Activated naive CD8-positive, alpha-beta T cell treated with anti-CD3 and anti-CD28 coated beads, Interleukin-2, amount 10 ng/mL, durations not matched to agents 7 days and 5 days (primary cell): ENCODE measurements around the gene MYO1D. TPM values are rescaled to one million over a fixed set of nuclear protein-coding genes. Genes with fewer than 3 reads are reported as not detected.
A peak's percentile ranks its signal among the peaks of the same experiment; 100 is the strongest.

Source experiments
- ATAC-seq: fragments of 150-1000 bp; cut with Tn5 transposase; one replicate; pipeline ENCODE4 v1.10.0; 2021; ENCODE audit warnings: low read depth, moderate library complexity
- POLR2A ChIA-PET: fragments of 350-600 bp; sonication (Branson Sonifier 250); formaldehyde crosslinking; loops from one replicate; lab custom pipeline; 2021; ENCODE audit warnings: antibody characterized with exemption; lab: Charles Lee
- DNase-seq: peaks from one replicate; pipeline ENCODE4 v3.0.0; 2021
- H3K27ac Mint-ChIP-seq: one replicate; pipeline ENCODE4 v1.8.0; 2022; ENCODE audit warnings: mild to moderate bottlenecking, mixed read lengths
- H3K27me3 Mint-ChIP-seq: one replicate; pipeline ENCODE4 v1.8.0; 2022; ENCODE audit warnings: mild to moderate bottlenecking, moderate library complexity, mixed read lengths
- H3K36me3 Mint-ChIP-seq: one replicate; pipeline ENCODE4 v1.8.0; 2021; ENCODE audit warnings: mild to moderate bottlenecking, mixed read lengths
- H3K4me1 Mint-ChIP-seq: one replicate; pipeline ENCODE4 v1.8.0; 2021; ENCODE audit warnings: mixed read lengths
- H3K4me3 Mint-ChIP-seq: one replicate; pipeline ENCODE4 v1.8.0; 2022; ENCODE audit warnings: mild to moderate bottlenecking, moderate library complexity, mixed read lengths
- H3K9me3 Mint-ChIP-seq: one replicate; pipeline ENCODE4 v1.8.0; 2021; ENCODE audit warnings: mixed read lengths
- total RNA-seq, 2 experiments: library from RNA; stranded (reverse); gene quantifications; one replicate each; pipeline ENCODE4 v1.2.3, GENCODE V29; 2021

MYO1D gene
- total RNA-seq, 2 experiments from 2014 or later, result 5.5 to 9.0 TPM

DNA sequence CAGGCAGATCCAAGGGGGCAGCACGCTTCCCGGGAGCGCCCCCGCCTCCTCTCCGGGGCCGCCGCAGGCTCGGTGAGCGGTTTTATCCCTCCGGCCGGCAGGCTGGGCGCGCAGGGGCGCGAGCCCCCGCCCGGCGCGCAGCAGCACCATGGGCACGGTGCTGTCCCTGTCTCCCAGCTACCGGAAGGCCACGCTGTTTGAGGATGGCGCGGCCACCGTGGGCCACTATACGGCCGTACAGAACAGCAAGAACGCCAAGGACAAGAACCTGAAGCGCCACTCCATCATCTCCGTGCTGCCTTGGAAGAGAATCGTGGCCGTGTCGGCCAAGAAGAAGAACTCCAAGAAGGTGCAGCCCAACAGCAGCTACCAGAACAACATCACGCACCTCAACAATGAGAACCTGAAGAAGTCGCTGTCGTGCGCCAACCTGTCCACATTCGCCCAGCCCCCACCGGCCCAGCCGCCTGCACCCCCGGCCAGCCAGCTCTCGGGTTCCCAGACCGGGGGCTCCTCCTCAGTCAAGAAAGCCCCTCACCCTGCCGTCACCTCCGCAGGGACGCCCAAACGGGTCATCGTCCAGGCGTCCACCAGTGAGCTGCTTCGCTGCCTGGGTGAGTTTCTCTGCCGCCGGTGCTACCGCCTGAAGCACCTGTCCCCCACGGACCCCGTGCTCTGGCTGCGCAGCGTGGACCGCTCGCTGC lies 389.3 kb downstream of the MYO1D start:
- H3K27ac Mint-ChIP-seq, result peak overlapping the region; percentile 69
- no peak for ATAC-seq
- H3K4me3 Mint-ChIP-seq, result peak overlapping the region; percentile 93
- H3K4me1 Mint-ChIP-seq, result peaks cover 43% of the 10 kb centered on the region
- H3K9me3 Mint-ChIP-seq, result no peaks in the 10 kb centered on the region
- peaks cover 20% of the 10 kb centered on the region for H3K36me3 Mint-ChIP-seq
- POLR2A ChIA-PET, result interaction anchor here (1.0 to 4.4 kb wide), 11 partner anchors 8 to 124 kb away, joined by 3 to 60 read pairs (median 7); no protein-coding TSS in a partner anchor
- no peaks in the 10 kb centered on the region for H3K27me3 Mint-ChIP-seq
- peak; percentile 68 for DNase-seq

DNA sequence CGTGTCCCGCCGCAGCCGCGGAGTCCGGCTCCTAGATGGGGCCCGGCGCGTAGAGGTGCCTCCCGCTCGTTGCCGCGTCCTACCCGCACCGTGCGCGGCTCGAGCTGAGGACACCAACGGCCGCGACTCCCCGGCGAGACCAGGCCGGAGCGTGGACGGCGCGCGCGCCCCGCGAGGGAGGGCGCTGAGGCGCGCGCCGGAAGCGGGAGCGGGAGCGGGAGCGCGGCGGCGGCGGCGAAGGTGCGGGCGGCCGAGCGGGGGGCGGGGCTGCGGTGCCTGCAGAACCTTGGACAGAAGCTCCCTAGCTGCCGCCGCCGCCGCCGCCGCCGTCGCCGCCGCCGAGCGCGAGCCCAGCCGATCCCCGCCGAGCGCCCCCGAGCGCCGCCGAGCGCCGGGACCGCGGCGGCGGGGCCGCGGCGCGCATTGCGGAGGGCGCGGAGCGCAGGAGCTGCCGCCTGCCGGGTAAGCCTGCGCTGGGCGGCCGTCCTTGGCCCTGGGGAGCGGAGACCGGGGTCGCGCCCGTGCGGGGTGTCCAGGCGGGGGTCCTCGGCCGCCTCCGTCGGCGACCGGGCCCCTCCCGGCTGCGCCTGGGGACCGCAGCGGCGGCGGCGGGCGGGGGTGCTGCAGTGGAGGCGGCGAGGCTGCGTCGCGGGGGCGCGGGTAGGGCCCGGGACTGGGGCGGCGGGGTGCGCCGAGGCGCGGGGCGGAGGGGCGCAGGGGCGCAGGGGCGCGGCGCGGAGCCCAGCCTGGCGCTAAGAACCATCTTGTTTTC lies 390.0 kb downstream of the MYO1D start, which contains the start of gene CDK5R1:
Gene CDK5R1, plus strand, starts transcription at position 293 of the 772 bp plus-strand sequence. CDS start 628 bp downstream, outside the sequence.
- peak within 1 kb of the TSS; percentile 93 for H3K4me3 Mint-ChIP-seq
- H3K36me3 Mint-ChIP-seq, result peaks cover 20% of the 10 kb centered on the region
- H3K4me1 Mint-ChIP-seq, result peaks cover 36% of the 10 kb centered on the region
- POLR2A ChIA-PET, result interaction anchor here (0.9 to 4.4 kb wide), 14 partner anchors 8 to 125 kb away, joined by 3 to 60 read pairs (median 5); no protein-coding TSS in a partner anchor
- peak; percentile 66 for ATAC-seq
- no peaks in the 10 kb centered on the region for H3K9me3 Mint-ChIP-seq
- peak; percentile 87 for DNase-seq
- H3K27me3 Mint-ChIP-seq, result no peaks in the 10 kb centered on the region
- peak within 1 kb of the TSS; percentile 69 for H3K27ac Mint-ChIP-seq

DNA sequence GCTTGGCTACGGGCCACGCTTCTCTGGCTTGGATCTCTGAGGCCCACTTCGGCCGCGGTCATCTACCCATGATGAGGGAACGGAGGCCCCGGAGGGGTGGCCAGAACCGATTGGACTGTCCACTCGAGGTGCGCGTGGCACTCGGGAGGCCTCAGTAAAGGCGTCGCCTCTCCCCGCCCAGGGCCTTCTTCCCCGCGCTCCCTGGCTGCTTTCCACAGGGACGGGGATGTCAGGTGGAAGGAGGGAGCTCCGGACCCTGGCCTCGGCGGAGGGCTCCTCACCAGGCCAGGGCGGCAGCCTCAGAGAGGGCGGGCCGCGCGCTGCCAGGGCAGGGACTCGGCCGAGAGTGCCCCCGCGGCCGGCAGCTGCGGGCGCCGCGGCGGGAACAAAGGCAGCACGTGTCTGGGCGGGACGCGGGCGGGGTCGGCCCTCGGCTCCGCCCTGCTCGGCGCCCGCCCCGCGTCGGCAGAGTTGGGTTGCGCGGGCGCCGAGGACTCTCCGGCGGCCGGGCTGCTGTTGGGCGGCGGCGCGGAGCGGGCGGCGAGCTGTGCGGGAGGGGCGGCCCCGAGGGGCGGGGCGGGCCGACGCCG lies 390.7 kb downstream of the MYO1D start:
- peak; percentile 83 for DNase-seq
- H3K36me3 Mint-ChIP-seq, result peaks cover 24% of the 10 kb centered on the region
- H3K4me1 Mint-ChIP-seq, result peaks cover 34% of the 10 kb centered on the region
- no peaks in the 10 kb centered on the region for H3K9me3 Mint-ChIP-seq
- H3K4me3 Mint-ChIP-seq, result peak overlapping the region; percentile 55
- no peaks in the 10 kb centered on the region for H3K27me3 Mint-ChIP-seq
- peak; percentile 66 for ATAC-seq
- H3K27ac Mint-ChIP-seq, result peak overlapping the region; percentile 39
- POLR2A ChIA-PET, result interaction anchor here (0.9 to 4.4 kb wide), 10 partner anchors 9 to 126 kb away, joined by 3 to 60 read pairs (median 4); no protein-coding TSS in a partner anchor

DNA sequence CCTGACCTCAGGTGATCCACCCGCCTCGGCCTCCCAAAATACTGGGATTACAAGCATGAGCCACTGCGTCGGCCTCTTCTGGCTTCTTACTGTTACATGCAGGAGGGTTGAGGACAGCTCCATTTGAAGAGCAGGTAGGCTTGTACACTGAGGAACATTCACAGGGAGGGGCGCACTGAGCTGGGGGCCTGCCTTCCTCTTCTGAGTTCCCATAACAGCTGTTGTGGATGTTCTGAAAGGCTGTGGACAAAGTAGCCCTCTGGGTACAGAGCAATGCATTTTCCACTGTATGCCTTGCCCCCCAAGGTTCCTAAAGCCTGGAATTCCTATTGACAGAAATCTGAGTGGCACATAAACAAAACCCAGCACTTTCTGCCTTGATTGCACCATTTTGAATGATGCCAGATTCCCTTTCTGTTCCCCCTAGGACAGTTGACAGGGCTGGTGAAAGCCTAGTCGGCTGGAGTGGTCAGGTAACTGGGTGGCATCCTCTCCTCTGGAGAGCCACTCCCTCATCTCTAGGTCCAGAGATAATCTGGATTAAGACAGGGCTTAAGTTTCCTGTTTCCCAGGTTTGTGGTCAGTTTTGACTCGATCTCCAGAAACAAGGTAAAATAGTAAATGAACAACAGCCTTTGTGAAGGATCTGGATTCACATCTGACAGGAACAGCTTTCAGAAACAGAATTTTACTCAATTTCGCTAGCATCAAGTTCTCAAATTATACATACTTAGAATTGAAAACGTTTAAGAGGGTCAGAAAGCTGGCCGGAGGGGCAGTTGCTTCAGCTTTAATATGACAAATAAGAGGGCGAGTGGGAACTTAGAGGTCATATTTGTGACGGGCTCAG lies 391.4 kb downstream of the MYO1D start:
- no peak for DNase-seq
- peak overlapping the region; percentile 39 for H3K27ac Mint-ChIP-seq
- H3K4me1 Mint-ChIP-seq, result peaks cover 27% of the 10 kb centered on the region
- no peak for ATAC-seq
- peaks cover 21% of the 10 kb centered on the region for H3K36me3 Mint-ChIP-seq
- POLR2A ChIA-PET, result interaction anchor here (0.6 to 4.4 kb wide), 5 partner anchors 9 to 41 kb away, joined by 3 to 60 read pairs (median 4); no protein-coding TSS in a partner anchor
- H3K4me3 Mint-ChIP-seq, result peak overlapping the region; percentile 55
- no peaks in the 10 kb centered on the region for H3K9me3 Mint-ChIP-seq
- H3K27me3 Mint-ChIP-seq, result no peaks in the 10 kb centered on the region

DNA sequence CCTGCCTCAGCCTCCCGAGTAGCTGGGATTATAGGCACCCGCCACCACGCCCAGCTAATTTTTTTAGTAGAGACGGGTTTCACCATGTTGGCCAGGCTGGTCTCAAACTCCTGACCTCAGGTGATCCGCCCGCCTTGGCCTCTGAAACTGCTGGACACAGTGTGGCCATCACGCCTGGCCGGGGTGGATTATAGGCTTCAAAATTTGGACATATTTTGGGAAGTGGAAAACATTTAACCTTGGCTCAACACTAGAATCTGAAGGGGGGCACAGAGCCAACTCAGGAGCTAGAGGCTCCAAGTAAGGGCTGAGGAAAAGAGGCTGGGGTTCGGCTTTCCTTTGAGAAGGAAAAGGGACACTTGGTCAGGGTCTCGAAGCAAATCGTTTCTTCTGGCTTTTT lies 392.3 kb downstream of the MYO1D start:
- Mint-ChIP-seq H3K36me3 (peaks cover 23% of the 10 kb centered on the region), H3K4me3 (no peak overlapping the region), H3K27ac (no peak overlapping the region), H3K4me1 (peaks cover 20% of the 10 kb centered on the region), H3K9me3 (no peaks in the 10 kb centered on the region), H3K27me3 (no peaks in the 10 kb centered on the region)
- DNase-seq, result no peak
- POLR2A ChIA-PET, result interaction anchor here (0.7 to 1.3 kb wide), 3 partner anchors 32 to 42 kb away, joined by 3 read pairs; partner anchors contain the start of gene PSMD11
- no peak for ATAC-seq

DNA sequence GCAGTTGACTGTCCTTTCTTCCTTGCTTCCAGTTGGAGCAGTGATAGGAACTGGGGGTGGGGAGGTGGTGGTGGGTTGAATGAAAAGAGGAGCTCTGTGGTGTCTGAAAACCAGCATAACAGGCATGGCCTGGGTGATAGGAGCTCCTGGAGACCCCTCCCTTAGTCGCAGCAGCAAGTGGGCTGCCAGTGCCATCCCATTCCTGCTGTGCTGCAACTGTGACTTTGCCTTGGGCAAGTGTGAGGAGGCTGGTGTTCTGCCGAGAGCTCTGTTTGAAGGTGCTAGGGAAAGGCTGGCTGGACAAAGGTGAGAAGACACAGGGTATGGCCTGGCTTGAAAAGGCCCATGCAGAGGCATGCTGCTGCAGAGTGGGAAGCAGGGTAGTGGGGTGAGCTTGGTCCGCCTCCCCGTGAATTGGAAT lies 392.9 kb downstream of the MYO1D start:
- ATAC-seq, result no peak
- H3K36me3 Mint-ChIP-seq, result peaks cover 20% of the 10 kb centered on the region
- H3K4me1 Mint-ChIP-seq, result peaks cover 15% of the 10 kb centered on the region
- H3K9me3 Mint-ChIP-seq, result no peaks in the 10 kb centered on the region
- H3K27me3 Mint-ChIP-seq, result no peaks in the 10 kb centered on the region
- POLR2A ChIA-PET, result interaction anchor here (1.1 to 1.4 kb wide), 3 partner anchors 8 to 39 kb away, joined by 3 read pairs; partner anchors contain the start of gene PSMD11
- H3K27ac Mint-ChIP-seq, result no peak overlapping the region
- no peak overlapping the region for H3K4me3 Mint-ChIP-seq
- no peak for DNase-seq

DNA sequence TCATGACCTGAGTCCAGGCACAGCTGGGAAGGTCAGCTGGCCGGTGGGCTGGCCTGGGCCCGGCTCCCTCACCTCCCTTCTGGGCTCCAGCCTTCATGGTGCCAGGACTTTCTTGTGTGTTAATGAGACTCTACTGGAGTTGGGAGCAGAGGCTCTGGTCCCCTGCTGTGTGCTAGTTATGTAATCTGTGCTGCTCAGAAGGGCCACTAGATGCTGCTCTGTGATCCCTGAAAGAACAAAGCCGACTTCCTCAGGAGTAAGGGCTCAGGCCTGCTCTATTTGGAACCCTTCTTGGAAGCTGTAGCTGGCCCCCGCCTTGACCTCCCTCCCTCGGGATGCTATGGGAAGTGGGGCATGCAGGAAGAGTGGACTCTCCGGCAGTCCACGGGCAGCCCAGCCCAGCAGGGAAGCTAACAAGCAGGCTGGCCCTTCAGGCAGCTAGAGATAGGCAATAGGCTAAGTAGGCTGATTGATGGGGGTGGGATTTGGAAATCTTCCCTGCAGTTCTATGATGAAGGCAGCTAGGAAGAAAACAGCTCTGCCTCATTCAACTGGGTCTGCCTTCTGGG lies 393.4 kb downstream of the MYO1D start:
- Mint-ChIP-seq H3K36me3 (peaks cover 17% of the 10 kb centered on the region), H3K27ac (peak overlapping the region; percentile 3), H3K4me1 (peaks cover 11% of the 10 kb centered on the region), H3K4me3 (no peak overlapping the region), H3K9me3 (no peaks in the 10 kb centered on the region), H3K27me3 (no peaks in the 10 kb centered on the region)
- no peak for ATAC-seq
- peak; percentile 53 for DNase-seq
- POLR2A ChIA-PET, result interaction anchor here (1.1 to 1.4 kb wide), 3 partner anchors 8 to 39 kb away, joined by 3 read pairs; partner anchors contain the start of gene PSMD11

DNA sequence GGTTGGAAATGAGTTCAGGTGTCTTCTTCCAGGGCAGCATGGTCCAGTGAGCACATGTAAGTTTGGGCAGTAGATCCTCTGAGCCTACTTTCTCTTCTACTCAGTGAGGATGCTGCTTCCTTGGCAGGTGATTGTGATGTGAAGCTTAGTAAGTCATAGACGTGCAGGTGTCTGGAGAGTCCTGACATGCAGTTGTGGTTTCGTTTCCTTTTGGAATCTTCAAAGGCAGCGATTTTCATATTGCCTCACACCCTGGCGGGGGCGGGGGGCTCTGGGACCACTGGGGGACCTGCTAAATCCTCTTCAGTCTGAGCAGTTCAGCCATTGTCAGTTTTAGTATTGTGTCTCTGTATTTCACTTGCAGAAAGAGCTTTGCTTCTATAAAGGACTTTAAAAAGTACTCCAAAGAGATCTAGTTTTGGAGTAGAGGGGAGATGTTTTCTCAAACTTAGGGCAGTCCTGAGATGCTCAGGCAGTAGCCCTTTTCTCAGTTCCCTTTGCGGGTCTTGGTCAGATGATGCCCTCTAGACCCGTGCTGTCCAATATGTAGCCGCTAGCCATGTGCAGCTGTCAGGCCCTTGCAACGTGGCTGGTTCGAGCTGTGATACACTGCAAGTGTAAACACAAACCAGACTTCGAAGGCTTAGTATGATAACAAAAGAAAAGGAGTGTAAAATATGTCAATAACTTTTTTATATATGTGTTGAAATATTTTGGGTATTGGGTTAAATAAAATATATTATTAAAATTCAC lies 394.2 kb downstream of the MYO1D start:
- peaks cover 8% of the 10 kb centered on the region for H3K4me1 Mint-ChIP-seq
- peaks cover 13% of the 10 kb centered on the region for H3K36me3 Mint-ChIP-seq

DNA sequence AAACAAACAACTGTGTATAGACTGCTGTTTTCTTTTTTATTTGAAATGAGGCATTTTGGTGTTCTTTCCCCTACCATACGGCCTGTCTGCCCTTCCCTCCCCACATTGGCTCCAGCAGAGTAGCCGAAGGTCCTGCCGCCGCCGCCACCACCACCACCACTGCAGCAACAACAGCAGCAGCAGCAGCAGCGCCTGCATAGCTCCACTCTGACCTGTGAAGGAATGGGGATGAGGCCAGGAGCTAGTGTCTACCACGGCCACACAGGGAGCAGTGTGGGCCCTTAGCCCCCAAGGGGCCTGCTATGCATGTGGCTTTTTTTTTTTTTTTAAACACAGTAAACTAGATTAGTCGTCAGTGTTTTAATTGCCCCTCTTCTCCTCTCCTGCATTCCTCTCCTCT lies 395.7 kb downstream of the MYO1D start:
- peaks cover 5% of the 10 kb centered on the region for H3K4me1 Mint-ChIP-seq
- H3K9me3 Mint-ChIP-seq, result no peaks in the 10 kb centered on the region
- H3K36me3 Mint-ChIP-seq, result peaks cover 15% of the 10 kb centered on the region
- POLR2A ChIA-PET, result interaction anchor here (0.7 kb wide), 1 partner anchor 115 kb away, joined by 3 read pairs; no protein-coding TSS in a partner anchor
- DNase-seq (no peak), ATAC-seq (no peak)
- H3K4me3 Mint-ChIP-seq, result no peak overlapping the region
- no peaks in the 10 kb centered on the region for H3K27me3 Mint-ChIP-seq
- H3K27ac Mint-ChIP-seq, result no peak overlapping the region

More for the DNA sequence above, 394.2 kb downstream of the MYO1D start:
- POLR2A ChIA-PET, result interaction anchor here (1.4 kb wide), 2 partner anchors 9 to 272 kb away, joined by 3 to 4 read pairs; no protein-coding TSS in a partner anchor
- DNase-seq, result no peak
- Mint-ChIP-seq H3K27ac (no peak overlapping the region), H3K9me3 (no peaks in the 10 kb centered on the region), H3K27me3 (no peaks in the 10 kb centered on the region), H3K4me3 (no peak overlapping the region)
- ATAC-seq, result no peak

DNA sequence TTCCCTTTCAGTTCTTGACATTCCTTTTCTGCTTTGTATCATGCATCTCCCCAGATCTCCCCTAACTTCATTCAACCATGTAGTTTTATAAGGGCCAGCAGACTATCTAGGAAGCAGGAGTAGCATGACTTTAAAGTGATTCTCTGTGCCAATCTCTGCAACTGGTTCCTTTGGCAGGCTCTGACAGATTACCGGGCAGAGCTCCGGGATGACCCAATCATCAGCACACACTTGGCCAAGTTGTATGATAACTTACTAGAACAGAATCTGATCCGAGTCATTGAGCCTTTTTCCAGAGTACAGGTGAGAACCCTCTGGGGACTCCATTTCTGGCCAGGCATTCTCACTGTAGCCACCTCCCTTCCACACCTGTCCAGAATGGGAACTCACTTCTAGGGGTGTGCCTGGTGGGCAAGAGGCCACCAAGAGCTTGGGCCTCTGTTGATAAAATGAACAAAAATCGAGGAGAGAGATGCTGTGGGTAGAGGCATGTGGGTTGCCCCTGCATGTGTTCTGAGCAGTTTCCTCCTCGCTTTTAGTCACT lies 397.8 kb downstream of the MYO1D start:
- H3K9me3 Mint-ChIP-seq, result no peaks in the 10 kb centered on the region
- peaks cover 27% of the 10 kb centered on the region for H3K36me3 Mint-ChIP-seq
- peaks cover 4% of the 10 kb centered on the region for H3K4me1 Mint-ChIP-seq
- DNase-seq, result no peak
- H3K27ac Mint-ChIP-seq, result peak overlapping the region; percentile 3
- no peaks in the 10 kb centered on the region for H3K27me3 Mint-ChIP-seq
- POLR2A ChIA-PET, result interaction anchor here (0.5 to 1.3 kb wide), 2 partner anchors 8 to 21 kb away, joined by 3 to 4 read pairs; no protein-coding TSS in a partner anchor
- H3K4me3 Mint-ChIP-seq, result no peak overlapping the region
- ATAC-seq, result no peak

DNA sequence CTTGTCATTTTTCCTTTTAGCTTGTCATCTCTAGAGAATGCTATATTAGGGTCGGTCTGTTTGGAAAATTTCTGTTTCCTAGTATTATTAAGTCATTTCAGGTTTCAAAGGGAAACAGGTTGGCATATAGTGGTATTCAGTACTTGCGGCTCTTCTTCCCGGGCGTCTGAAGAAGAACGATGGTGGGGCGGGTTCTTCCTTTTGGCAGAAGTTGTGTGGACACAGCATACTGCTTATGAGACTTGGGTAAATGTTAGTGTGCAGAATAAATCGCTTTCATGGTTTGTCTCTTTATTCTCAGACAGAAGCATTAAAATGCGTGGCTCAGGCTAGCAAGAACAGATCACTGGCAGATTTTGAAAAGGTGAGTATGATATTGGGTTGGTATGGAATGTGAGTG lies 399.7 kb downstream of the MYO1D start:
- Mint-ChIP-seq H3K4me1 (peaks cover 4% of the 10 kb centered on the region), H3K27me3 (no peaks in the 10 kb centered on the region), H3K36me3 (peaks cover 32% of the 10 kb centered on the region), H3K27ac (no peak overlapping the region), H3K9me3 (no peaks in the 10 kb centered on the region), H3K4me3 (no peak overlapping the region)
- DNase-seq (no peak), ATAC-seq (no peak)
- POLR2A ChIA-PET, result interaction anchor here (1.4 kb wide), 1 partner anchor 9 kb away, joined by 4 read pairs; the partner anchor contains the start of gene CDK5R1
